GM15510 (cell line): ENCODE measurements around the gene CEP128.

Source experiments
- POLR2A ChIP-seq: IDR thresholded peaks from 3 replicates; pipeline ENCODE4 v1.6.1; 2011; ENCODE audit warnings: borderline replicate concordance; ENCODE audit not compliant: insufficient read length; ENCODE audit errors: extremely low read depth

The CEP128 gene

GRCh38 chr14:80609055-80609454 lies 332.5 kb downstream of the CEP128 start:
- TF ChIP-seq POLR2A, result no peak

- no peak for TF ChIP-seq POLR2A
These were observed 333.0 kb downstream of the CEP128 start for GRCh38 chr14:80608563-80608962.

GRCh38 chr14:80607430-80608190 lies 333.9 kb downstream of the CEP128 start:
- no peak for TF ChIP-seq POLR2A

- no peak for TF ChIP-seq POLR2A
These were observed 335.2 kb downstream of the CEP128 start for GRCh38 chr14:80606347-80606772.

GRCh38 chr14:80605536-80605935 lies 336.0 kb downstream of the CEP128 start:
- TF ChIP-seq POLR2A, result no peak

GRCh38 chr14:80602946-80603345 lies 338.6 kb downstream of the CEP128 start:
- TF ChIP-seq POLR2A, result no peak

GRCh38 chr14:80587096-80587724 lies 354.3 kb downstream of the CEP128 start:
- TF ChIP-seq POLR2A, result no peak

GRCh38 chr14:80586131-80586530 lies 355.4 kb downstream of the CEP128 start:
- no peak for TF ChIP-seq POLR2A

GRCh38 chr14:80585506-80585835 lies 356.1 kb downstream of the CEP128 start:
- no peak for TF ChIP-seq POLR2A

- no peak for TF ChIP-seq POLR2A
These were observed 356.6 kb downstream of the CEP128 start for GRCh38 chr14:80584744-80585505.

GRCh38 chr14:80577599-80577998 lies 363.9 kb downstream of the CEP128 start:
- no peak for TF ChIP-seq POLR2A

- TF ChIP-seq POLR2A, result no peak
These were observed 365.1 kb downstream of the CEP128 start for GRCh38 chr14:80576401-80576800.

GRCh38 chr14:80575763-80576162 lies 365.8 kb downstream of the CEP128 start:
- TF ChIP-seq POLR2A, result no peak

GRCh38 chr14:80572666-80573065 lies 368.9 kb downstream of the CEP128 start:
- TF ChIP-seq POLR2A, result no peak

- TF ChIP-seq POLR2A, result no peak
These were observed 370.6 kb downstream of the CEP128 start for GRCh38 chr14:80570930-80571298.
